ENCODE data around the gene GOLGA8N.
A peak's percentile ranks its signal among the peaks of the same experiment; 100 is the strongest.

DNA sequence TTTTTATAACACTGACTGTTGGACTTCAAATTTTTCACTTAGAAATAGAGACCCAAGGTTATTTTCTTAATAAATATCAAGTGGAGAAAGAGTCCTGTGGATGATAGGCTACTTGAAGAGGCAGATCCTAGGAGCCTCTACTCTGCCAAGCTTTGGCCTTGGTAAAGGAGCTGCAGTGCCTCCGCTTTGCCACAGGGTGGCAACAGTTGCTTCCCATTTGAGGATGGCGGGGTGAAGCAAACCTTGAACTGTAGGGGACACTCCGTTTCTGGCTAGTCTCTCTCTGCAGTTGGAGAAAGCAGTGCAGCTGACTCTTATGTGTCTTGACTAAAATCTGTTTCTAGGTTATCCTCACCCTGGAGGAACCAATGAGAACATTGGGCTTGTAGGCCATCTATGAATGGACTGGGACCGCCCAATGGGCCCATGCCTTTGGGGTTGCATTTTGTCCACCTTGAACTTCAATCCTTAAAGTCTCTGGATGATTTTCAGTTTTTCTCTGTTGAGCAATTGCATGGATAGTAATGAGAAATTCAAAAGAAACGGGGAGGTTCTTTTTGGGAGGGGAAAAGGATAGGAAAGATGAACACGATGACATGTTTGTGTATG, 58.1 kb downstream of the GOLGA8N start:
- TF ChIP-seq, protein P1, sequence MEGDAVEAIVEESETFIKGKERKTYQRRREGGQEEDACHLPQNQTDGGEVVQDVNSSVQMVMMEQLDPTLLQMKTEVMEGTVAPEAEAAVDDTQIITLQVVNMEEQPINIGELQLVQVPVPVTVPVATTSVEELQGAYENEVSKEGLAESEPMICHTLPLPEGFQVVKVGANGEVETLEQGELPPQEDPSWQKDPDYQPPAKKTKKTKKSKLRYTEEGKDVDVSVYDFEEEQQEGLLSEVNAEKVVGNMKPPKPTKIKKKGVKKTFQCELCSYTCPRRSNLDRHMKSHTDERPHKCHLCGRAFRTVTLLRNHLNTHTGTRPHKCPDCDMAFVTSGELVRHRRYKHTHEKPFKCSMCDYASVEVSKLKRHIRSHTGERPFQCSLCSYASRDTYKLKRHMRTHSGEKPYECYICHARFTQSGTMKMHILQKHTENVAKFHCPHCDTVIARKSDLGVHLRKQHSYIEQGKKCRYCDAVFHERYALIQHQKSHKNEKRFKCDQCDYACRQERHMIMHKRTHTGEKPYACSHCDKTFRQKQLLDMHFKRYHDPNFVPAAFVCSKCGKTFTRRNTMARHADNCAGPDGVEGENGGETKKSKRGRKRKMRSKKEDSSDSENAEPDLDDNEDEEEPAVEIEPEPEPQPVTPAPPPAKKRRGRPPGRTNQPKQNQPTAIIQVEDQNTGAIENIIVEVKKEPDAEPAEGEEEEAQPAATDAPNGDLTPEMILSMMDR (IDR thresholded peaks at IDR 0.05): peak; percentile 52 to 77 (median 55)
- TF ChIP-seq POLR2A (IDR thresholded peaks at IDR 0.05): no peak
- TF ChIP-seq POLR2AphosphoS5 (IDR thresholded peaks at IDR 0.05; ENCODE audit: insufficient read depth in 1 of 2, low read depth in 1 of 2): no peak

All from vagina (tissue), 2 donors.